H1 (cell line): ENCODE data around the gene MRPS10.

Source experiments
- POLR2A ChIP-seq, 2 experiments: IDR thresholded peaks; 1 replicate in 1 of 2; 2 replicates in 1 of 2; pipeline ENCODE4 v1.6.1; 2011; ENCODE audit warnings: low read depth in 2 of 2, low read length in 2 of 2, mild to moderate bottlenecking in 2 of 2; ENCODE audit errors: control extremely low read depth in 1 of 2
- SIRT6 ChIP-seq: IDR thresholded peaks from one replicate; pipeline ENCODE4 v1.7.1; 2012; ENCODE audit warnings: low read length, inconsistent platforms
- TF ChIP-seq, protein P1 (sequence below), 3 experiments: IDR thresholded peaks; 1 replicate in 2 of 3; 2 replicates in 1 of 3; pipeline versions ENCODE4 v1.5.1 to v1.6.1; 2011; ENCODE audit warnings: low read length in 3 of 3, mild to moderate bottlenecking in 3 of 3, inconsistent platforms in 2 of 3, low read depth in 1 of 3, moderate library complexity in 1 of 3; ENCODE audit not compliant: insufficient read depth in 1 of 3; ENCODE audit errors: control extremely low read depth in 1 of 3

- no peak for TF ChIP-seq POLR2A (IDR thresholded peaks at IDR 0.05; ENCODE audit: control extremely low read depth in 1 of 2, low read depth in 2 of 2, low read length in 2 of 2)
- no peak for TF ChIP-seq SIRT6
- TF ChIP-seq, protein P1, sequence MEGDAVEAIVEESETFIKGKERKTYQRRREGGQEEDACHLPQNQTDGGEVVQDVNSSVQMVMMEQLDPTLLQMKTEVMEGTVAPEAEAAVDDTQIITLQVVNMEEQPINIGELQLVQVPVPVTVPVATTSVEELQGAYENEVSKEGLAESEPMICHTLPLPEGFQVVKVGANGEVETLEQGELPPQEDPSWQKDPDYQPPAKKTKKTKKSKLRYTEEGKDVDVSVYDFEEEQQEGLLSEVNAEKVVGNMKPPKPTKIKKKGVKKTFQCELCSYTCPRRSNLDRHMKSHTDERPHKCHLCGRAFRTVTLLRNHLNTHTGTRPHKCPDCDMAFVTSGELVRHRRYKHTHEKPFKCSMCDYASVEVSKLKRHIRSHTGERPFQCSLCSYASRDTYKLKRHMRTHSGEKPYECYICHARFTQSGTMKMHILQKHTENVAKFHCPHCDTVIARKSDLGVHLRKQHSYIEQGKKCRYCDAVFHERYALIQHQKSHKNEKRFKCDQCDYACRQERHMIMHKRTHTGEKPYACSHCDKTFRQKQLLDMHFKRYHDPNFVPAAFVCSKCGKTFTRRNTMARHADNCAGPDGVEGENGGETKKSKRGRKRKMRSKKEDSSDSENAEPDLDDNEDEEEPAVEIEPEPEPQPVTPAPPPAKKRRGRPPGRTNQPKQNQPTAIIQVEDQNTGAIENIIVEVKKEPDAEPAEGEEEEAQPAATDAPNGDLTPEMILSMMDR (IDR thresholded peaks at IDR 0.05; ENCODE audit: control extremely low read depth in 1 of 3, insufficient read depth in 1 of 3, low read depth in 1 of 3, low read length in 3 of 3), result no peak
Observed at GRCh38 chr6:42197555-42198362, 19.9 kb downstream of the MRPS10 start.
